Testis (tissue), 3 donors: Measurements from ENCODE around the gene ADPRS. TPM values are rescaled to one million over a fixed set of nuclear protein-coding genes. Genes with fewer than 3 reads are reported as not detected.

Experiments
- DNase-seq: peaks from one replicate; pipeline ENCODE4 v3.0.0-alpha.2; 2019
- H3K27ac ChIP-seq, 2 donors: fragments of 200-600 bp; sonication (generic); one replicate each; pipeline ENCODE4 v1.5.1; 2019
- H3K27me3 ChIP-seq: fragments of 200-600 bp; sonication (generic); one replicate; pipeline ENCODE4 v1.5.1; 2019
- H3K36me3 ChIP-seq: fragments of 200-600 bp; sonication (generic); one replicate; pipeline ENCODE4 v1.5.1; 2017; ENCODE audit warnings: low read depth; ENCODE audit errors: missing control alignments
- H3K4me1 ChIP-seq: fragments of 200-600 bp; sonication (generic); one replicate; pipeline ENCODE4 v1.5.1; 2019
- H3K4me3 ChIP-seq, 2 donors: fragments of 200-600 bp; sonication (generic); one replicate each; pipeline ENCODE4 v1.5.1; 2017 to 2019
- H3K9me3 ChIP-seq: fragments of 200-600 bp; sonication (generic); one replicate; pipeline ENCODE4 v1.5.1; 2017
- POLR2A ChIP-seq: fragments of 450-650 bp; IDR thresholded peaks from one replicate; pipeline ENCODE4 v1.6.1; 2017; ENCODE audit warnings: antibody characterized with exemption, mild to moderate bottlenecking, moderate library complexity
- WGBS, 2 donors: methylation state at CpG; one replicate each; pipeline ENCODE4 v1.1.5; 2018; 5-methylcytosine and 5-hydroxymethylcytosine counted together
- intact Hi-C: fragments of 100-400 bp; cut with DNase I; formaldehyde crosslinking; loops from one replicate; pipeline ENCODE4 v1.15.1; 2023; ENCODE audit warnings: low total_unique reads
- polyA plus RNA-seq: library from polyadenylated mRNA; stranded (reverse); fragments of 350-450 nt; fragmentation: Illumina TruSeq; extraction: RNeasy Lipid Tissue Mini Kit (QIAGEN cat#74804); gene quantifications from one replicate; pipeline ENCODE4 v1.2.3, GENCODE V29; 2014; ENCODE audit warnings: low read depth, low replicate concordance; ENCODE audit not compliant: insufficient read depth
- total RNA-seq, 2 donors: library from RNA; depleted of rRNA; stranded (reverse); fragments of >200 nt; gene quantifications; one replicate each; pipeline ENCODE4 v1.2.3, GENCODE V29; 2016
- TF ChIP-seq, protein P1 (sequence below), 3 experiments: fragments of 450-650 bp in 2 of 3; fragments of 200-600 bp in 1 of 3; sonication (generic) in 1 of 3; IDR thresholded peaks; one replicate each; pipeline ENCODE4 v1.5.1; 2016 to 2019; ENCODE audit warnings: antibody characterized with exemption in 3 of 3, mild to moderate bottlenecking in 2 of 3, moderate library complexity in 1 of 3

ADPRS gene
- total and polyA plus RNA-seq, 3 donors from 2014 or later: 41.8 to 106 (median 84.4) TPM

DNA sequence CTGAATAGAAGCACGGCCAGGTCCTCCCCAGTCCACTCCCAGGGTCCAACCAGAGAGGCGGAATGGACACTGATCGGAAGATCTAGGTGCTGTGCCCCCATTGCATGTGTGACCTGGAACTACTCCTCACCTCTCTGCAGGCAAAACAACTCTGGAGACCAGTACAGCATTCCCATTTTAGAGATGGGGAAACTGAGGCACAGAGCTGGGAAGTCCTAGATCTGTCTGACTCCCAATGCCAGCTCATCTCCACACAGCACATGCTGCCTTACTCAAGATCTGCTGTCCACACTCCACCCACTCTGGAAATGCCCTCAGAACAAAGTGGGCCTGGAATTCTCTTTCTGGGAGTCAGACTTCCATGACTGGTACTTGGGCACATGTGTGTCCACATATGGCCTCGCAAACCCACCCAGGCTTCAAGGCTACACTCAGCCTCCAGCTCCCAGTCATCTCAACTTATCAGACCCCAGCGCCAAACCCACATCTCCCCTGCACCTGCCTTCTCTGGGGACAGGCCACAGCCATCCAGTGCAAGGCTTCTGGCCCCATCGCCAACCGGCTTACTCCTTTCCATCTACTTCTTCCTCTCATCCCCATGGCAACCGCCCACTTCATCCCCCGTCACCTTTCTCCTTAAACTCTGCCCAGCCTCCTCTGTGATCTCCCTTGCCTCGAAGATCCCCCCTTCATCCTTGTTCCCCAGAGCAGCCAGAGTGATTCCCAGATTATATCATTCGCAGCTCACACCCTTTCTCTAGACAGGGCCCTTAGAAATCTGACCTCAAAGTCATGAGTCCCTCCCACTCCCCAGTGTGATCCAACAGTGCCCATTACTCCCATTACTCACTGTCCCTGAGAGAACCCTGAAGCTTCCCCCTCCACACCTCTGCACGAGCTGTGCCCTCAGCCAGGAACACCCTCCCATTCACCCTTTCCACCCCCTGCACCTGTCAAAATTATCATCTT, 33.7 kb downstream of the ADPRS start:
- Histone ChIP-seq H3K27ac (no peak overlapping the region), H3K4me1 (peaks cover 14% of the 10 kb centered on the region), H3K27me3 (no peaks in the 10 kb centered on the region), H3K36me3 (no peaks in the 10 kb centered on the region), H3K4me3 (no peak overlapping the region), H3K9me3 (no peaks in the 10 kb centered on the region)
- intact Hi-C loops: no loop called here
- 89 to 91% methylated on average over 12 of the region's 12 CpGs for WGBS, 2 donors
- no peak for TF ChIP-seq POLR2A
- TF ChIP-seq, protein P1, sequence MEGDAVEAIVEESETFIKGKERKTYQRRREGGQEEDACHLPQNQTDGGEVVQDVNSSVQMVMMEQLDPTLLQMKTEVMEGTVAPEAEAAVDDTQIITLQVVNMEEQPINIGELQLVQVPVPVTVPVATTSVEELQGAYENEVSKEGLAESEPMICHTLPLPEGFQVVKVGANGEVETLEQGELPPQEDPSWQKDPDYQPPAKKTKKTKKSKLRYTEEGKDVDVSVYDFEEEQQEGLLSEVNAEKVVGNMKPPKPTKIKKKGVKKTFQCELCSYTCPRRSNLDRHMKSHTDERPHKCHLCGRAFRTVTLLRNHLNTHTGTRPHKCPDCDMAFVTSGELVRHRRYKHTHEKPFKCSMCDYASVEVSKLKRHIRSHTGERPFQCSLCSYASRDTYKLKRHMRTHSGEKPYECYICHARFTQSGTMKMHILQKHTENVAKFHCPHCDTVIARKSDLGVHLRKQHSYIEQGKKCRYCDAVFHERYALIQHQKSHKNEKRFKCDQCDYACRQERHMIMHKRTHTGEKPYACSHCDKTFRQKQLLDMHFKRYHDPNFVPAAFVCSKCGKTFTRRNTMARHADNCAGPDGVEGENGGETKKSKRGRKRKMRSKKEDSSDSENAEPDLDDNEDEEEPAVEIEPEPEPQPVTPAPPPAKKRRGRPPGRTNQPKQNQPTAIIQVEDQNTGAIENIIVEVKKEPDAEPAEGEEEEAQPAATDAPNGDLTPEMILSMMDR (IDR thresholded peaks at IDR 0.05): no peak
- DNase-seq: no peak

- intact Hi-C loops: no loop called here
- 59 to 84% methylated on average over 8 of the region's 8 CpGs for WGBS, 2 donors
- Histone ChIP-seq H3K4me3 (no peak overlapping the region), H3K36me3 (no peaks in the 10 kb centered on the region), H3K27ac (no peak overlapping the region), H3K27me3 (no peaks in the 10 kb centered on the region), H3K9me3 (no peaks in the 10 kb centered on the region), H3K4me1 (peaks cover 14% of the 10 kb centered on the region)
- no peak for DNase-seq
- TF ChIP-seq POLR2A: no peak
- TF ChIP-seq, protein P1 (IDR thresholded peaks at IDR 0.05): no peak
Observed at GRCh38 chr1:36123356-36123755, 34.7 kb downstream of the ADPRS start.

DNA sequence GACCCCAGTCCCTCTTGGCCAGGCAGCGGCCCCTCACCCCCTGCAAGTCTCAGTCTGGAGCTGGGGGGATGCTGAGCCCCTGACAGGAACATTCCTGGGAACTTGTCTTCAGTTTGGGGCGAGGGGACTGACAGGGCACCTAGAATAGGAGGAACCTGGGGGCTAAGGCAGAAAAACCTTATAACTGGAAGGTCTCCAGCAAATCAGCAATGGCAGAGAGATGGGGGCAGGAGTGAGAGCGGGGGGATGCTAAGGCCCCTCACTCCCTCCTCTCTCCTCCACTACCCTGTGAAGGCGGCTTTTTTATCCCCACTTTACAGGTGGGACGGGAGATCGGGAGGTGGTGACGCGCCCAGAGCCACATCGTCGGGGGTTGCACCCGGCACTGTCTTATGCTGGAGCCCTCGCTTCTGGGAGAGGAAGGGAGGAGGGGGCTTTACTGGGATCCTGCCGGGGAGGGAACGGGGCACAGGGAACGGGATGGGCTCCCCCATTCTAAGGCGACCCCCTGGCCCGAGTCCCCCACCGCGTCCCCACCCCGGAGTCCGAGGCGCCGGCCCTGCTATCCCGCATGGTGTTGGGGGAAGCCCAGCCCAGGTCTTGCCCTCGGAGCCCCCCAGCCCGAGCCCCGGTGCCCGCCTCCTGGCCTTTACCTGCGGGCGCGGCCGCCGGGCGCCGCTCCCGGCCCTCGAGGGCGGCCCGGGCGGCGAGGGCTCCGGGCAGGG, 35.9 kb downstream of the ADPRS start:
- intact Hi-C loops: no loop called here
- Histone ChIP-seq H3K4me3 (peak overlapping the region in 1 of 2 donors; percentile 16), H3K27me3 (no peaks in the 10 kb centered on the region), H3K27ac (no peak overlapping the region), H3K36me3 (no peaks in the 10 kb centered on the region), H3K4me1 (peaks cover 10% of the 10 kb centered on the region), H3K9me3 (no peaks in the 10 kb centered on the region)
- no peak for TF ChIP-seq POLR2A
- TF ChIP-seq, protein P1 (IDR thresholded peaks at IDR 0.05): no peak
- DNase-seq: no peak
- 23 to 29% methylated on average over 34 to 35 of the region's 42 CpGs for WGBS, 2 donors

GRCh38 chr1:36125129-36125991, 36.7 kb downstream of the ADPRS start, which contains the start of gene COL8A2:
Gene COL8A2 (minus strand): TSS chr1:36125222. CDS start chr1:36100242, 24,980 bp downstream.
- peak; percentile 35 for DNase-seq
- TF ChIP-seq, protein P1 (IDR thresholded peaks at IDR 0.05): no peak
- TF ChIP-seq POLR2A: no peak
- intact Hi-C loops: no loop called here
- H3K9me3 ChIP-seq: no peaks in the 10 kb centered on the region
- no peaks in the 10 kb centered on the region for H3K27me3 ChIP-seq
- 4 to 15% methylated on average over 10 to 51 of the region's 77 CpGs for WGBS, 2 donors
- H3K4me1 ChIP-seq: peaks cover 4% of the 10 kb centered on the region
- peak within 1 kb of the TSS; percentile 16 to 56 for H3K4me3 ChIP-seq
- H3K27ac ChIP-seq: no peak within 1 kb of the TSS
- no peaks in the 10 kb centered on the region for H3K36me3 ChIP-seq
